Measurements from ENCODE around the gene ADCK2. TPM values are rescaled to one million over a fixed set of nuclear protein-coding genes. Genes with fewer than 3 reads are reported as not detected.
"Not testable (repeated sequence)": the region's sequence is repeated elsewhere in the genome, so short reads cannot be mapped to it uniquely, and the experiment has no call there.

Gene ADCK2
- total RNA-seq, 2 experiments from 2014 or later: 31.9 to 32.2 TPM

- POLR2A ChIA-PET: no interaction called here
Observed at GRCh38 chr7:140685407-140686087, 12.8 kb downstream of the ADCK2 start.

GRCh38 chr7:140686921-140687320 is 14.2 kb downstream of the ADCK2 start:
- CTCF ChIA-PET: no interaction called here
- POLR2A ChIA-PET: no interaction called here

More at GRCh38 chr7:140685407-140686087, 12.8 kb downstream of the ADCK2 start:
- CTCF ChIA-PET: interaction anchor here (0.8 to 1.3 kb wide), 2 partner anchors 11 to 12 kb away, joined by 3 to 4 read pairs; partner anchors contain the start of gene NDUFB2

DNA sequence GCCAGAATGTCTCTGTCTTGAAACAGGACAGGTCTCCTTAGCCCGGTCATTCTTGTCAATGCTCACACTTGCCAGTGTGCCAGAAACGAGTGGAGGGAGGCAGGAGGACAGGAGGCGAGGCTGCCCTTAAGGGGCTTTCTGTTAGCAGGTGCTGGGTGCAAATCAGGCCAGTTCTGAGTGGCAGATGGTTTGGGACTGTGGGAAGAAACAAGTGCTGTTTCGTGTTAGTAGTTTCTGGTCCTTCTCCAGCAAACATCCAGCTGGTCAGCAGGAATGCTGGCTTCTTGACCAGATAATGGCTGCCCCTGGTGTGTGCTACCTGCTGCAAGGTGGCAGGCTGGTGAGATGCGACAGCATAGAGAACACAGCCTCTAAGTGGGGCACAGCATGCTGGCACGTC is 15.6 kb downstream of the ADCK2 start:
- ChIA-PET POLR2A (no interaction called here), CTCF (no interaction called here)

DNA sequence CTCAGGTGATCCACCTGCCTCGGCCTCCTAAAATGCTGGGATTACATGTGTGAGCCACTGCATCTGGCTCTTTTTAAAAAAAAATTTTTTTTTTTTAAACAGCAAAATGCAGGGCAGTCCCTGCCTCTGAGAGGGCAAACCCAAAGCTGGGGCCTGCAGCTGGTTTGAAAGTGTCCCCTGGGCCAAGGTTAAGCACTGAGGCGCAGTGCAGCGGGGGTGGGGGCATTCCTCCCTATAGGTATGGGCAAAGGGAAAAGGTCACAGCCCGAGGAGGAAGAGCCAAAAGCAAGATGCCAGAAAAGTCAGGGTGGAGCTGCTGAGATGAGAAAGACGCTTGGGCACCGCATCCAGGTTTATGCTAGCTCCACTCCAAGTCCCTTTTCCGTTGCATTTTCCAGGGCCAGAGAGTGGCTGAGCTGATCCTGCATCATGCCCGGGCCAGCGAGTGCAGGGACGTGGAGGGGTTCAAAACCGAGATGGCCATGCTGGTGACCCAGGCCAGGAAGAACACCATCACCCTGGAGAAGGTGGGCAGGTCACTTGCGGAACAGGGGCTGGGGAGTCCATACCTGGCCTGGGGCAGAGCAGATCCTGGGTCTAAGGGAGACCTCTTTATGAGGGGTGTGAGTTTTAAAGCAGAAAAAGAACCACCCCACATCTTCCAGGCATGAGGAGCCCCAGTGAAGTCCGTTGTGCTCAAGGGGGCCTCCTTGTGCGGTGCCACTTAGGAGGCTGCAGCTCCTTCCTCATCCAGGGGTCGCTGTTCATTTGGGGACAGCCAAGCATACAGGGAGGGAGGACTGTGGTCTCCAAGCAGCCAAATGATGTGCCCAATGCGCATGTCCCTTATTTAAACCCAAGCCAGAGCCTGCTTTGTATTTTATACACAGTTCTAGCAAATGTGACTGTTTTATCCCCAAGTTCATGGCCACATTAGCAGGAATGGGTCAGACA is 16.7 kb downstream of the ADCK2 start:
- ChIA-PET POLR2A (no interaction called here), CTCF (interaction anchor here (0.8 kb wide), 1 partner anchor 13 kb away, joined by 3 read pairs; no protein-coding TSS in a partner anchor)

- POLR2A ChIA-PET: no interaction called here
- CTCF ChIA-PET: no interaction called here
Observed at GRCh38 chr7:140691376-140692045, 18.8 kb downstream of the ADCK2 start.

DNA sequence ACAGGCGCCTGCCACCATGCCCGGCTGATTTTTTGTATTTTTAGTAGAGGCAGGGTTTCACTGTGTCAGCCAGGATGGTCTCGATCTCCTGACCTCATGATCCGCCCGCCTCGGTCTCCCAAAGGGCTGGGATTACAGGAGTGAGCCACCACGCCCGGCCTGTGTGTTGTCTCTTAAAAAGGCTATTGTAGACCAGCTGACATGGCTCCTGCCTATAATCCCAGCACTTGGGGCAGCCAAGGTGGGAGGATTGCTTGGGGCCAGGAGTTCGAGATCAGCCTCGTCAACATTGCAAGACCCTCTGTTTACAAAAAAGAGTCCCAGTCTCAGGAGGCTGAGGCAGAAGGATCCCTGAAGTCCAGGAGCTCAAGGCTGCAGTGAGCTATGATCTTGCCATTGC is 21.1 kb downstream of the ADCK2 start:
- CTCF ChIA-PET, POLR2A ChIA-PET: not testable (repeated sequence)

GRCh38 chr7:140694592-140694991 is 21.8 kb downstream of the ADCK2 start:
- POLR2A ChIA-PET: no interaction called here

DNA sequence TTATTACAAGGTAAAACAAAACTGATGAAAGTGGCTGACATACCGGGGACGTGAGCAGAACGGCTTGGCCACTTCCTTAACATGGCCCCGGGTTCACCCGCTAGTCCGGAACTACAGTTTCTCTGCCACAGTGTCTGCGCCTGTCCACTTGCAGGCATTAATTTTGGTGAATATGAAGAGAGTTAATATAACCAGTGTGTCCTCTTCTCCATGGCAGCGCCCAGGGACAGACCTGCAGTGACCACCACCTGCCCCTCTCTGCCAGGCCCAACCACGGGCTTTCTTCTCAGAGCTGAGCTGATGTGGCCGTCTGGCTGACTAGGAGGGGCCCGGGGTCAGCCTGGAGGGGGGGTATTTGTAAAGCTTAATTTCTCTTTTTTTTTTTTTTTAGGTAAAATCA is 22.6 kb downstream of the ADCK2 start:
- ChIA-PET CTCF (no interaction called here), POLR2A (interaction anchor here (0.6 kb wide), 1 partner anchor 727 kb away, joined by 4 read pairs; no protein-coding TSS in a partner anchor)

More at GRCh38 chr7:140694592-140694991, 21.8 kb downstream of the ADCK2 start:
- CTCF ChIA-PET: no interaction called here

DNA sequence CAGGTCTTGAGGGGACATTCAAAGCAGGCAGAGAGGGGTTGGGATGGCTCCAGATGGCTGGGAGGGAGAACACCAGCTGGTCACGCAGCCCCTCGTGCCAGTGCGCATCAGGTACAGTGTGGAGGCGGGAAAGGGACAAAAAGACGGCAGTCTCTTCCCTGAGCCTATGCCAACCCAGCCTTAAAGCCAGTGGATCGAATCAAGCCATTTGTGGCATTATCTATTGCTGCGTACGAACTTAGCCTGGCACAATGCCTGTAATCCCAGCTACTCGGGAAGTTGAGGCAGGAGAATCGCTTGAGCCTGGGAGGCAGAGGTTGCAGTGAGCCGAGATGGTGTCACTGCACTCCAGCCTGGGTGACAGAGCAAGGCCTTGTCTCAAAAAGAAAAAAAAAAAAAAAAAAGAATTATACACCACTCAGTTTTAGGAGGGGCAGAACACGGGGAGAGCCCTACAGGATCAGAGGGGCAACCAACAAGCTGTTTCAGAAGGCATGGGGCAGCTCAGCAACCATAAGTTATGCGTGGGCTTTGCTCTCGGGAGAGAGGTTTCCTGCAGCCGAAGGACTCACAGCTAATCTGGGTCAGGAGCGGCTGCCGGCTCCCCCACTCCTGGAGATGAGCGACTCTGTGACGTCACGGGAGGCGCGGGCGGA is 23.4 kb downstream of the ADCK2 start:
- POLR2A ChIA-PET: interaction anchor here (0.7 to 1.0 kb wide), 2 partner anchors 12 to 22 kb away, joined by 5 to 14 read pairs; no protein-coding TSS in a partner anchor
- CTCF ChIA-PET: interaction anchor here (0.6 to 0.9 kb wide), 5 partner anchors 10 to 271 kb away, joined by 3 to 5 read pairs (median 3); no protein-coding TSS in a partner anchor

- POLR2A ChIA-PET: interaction anchor here (1.0 kb wide), 1 partner anchor 23 kb away, joined by 5 read pairs; no protein-coding TSS in a partner anchor
Observed at GRCh38 chr7:140696680-140697446, 24.1 kb downstream of the ADCK2 start, which contains the start of gene NDUFB2. NDUFB2 (plus strand) TSS chr7:140696708; CDS start chr7:140696745, 37 bp downstream.

GRCh38 chr7:140697447-140698143 is 24.9 kb downstream of the ADCK2 start:
- CTCF ChIA-PET: interaction anchor here (1.1 kb wide), 1 partner anchor 22 kb away, joined by 3 read pairs; no protein-coding TSS in a partner anchor
- POLR2A ChIA-PET: no interaction called here

More at GRCh38 chr7:140696680-140697446, 24.1 kb downstream of the ADCK2 start, which contains the start of gene NDUFB2:
- CTCF ChIA-PET: interaction anchor here (0.6 to 0.9 kb wide), 5 partner anchors 11 to 270 kb away, joined by 3 to 5 read pairs (median 3); no protein-coding TSS in a partner anchor

DNA sequence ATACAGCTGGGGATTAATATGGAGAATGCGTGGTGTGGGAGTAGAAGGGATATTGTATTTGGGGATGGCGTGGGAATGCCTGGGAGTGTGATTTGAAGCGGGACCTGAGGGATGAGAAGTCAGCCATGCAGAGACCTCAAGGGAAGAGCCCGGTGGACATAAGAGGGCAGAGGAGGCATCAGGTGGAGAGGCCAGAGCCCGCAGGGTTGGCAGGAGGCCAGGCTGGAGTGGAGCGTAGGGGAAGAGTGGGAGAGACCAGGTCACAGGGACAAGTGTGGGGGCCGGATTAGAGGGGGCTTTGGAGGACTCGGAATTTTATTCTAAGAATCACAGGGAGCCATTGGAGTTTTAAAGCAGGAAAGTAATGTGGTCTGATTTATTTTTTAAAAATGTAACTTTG is 25.7 kb downstream of the ADCK2 start:
- CTCF ChIA-PET: interaction anchor here (1.1 kb wide), 1 partner anchor 23 kb away, joined by 3 read pairs; no protein-coding TSS in a partner anchor
- POLR2A ChIA-PET: no interaction called here

DNA sequence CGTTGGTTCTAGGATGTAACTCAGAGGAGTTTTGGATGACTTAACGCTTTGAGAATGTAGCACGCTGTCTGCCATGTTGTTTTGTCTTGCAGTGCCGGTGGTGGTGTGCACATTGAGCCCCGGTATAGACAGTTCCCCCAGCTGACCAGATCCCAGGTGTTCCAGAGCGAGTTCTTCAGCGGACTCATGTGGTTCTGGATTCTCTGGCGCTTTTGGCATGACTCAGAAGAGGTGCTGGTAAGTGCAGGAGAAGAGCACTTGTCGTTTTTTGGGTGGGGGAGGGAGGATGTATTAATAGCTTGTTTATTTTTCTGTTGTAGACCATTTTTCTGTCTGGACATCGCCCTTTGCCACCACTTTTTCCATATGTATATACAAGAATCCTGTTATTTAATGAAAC is 30.0 kb downstream of the ADCK2 start:
- ChIA-PET POLR2A (no interaction called here), CTCF (no interaction called here)

- ChIA-PET CTCF (no interaction called here), POLR2A (no interaction called here)
Observed at GRCh38 chr7:140704205-140704604, 31.5 kb downstream of the ADCK2 start.

GRCh38 chr7:140707132-140707531 is 34.4 kb downstream of the ADCK2 start:
- CTCF ChIA-PET: no interaction called here

DNA sequence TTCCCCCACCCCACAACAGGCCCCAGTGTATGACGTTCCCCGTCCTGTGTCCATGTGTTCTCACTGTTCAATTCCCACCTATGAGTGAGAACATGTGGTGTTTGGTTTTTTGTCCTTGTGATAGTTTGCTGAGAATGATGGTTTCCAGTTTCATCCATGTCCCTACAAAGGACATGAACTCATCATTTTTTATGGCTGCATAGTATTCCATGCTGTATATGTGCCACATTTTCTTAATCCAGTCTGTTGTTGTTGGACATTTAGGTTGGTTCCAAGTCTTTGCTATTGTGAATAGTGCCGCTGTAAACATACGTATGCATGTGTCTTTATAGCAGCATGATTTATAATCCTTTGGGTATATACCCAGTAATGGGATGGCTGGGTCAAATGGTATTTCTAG is 36.0 kb downstream of the ADCK2 start:
- CTCF ChIA-PET, POLR2A ChIA-PET: not testable (repeated sequence)

More at GRCh38 chr7:140707132-140707531, 34.4 kb downstream of the ADCK2 start:
- POLR2A ChIA-PET: no interaction called here

DNA sequence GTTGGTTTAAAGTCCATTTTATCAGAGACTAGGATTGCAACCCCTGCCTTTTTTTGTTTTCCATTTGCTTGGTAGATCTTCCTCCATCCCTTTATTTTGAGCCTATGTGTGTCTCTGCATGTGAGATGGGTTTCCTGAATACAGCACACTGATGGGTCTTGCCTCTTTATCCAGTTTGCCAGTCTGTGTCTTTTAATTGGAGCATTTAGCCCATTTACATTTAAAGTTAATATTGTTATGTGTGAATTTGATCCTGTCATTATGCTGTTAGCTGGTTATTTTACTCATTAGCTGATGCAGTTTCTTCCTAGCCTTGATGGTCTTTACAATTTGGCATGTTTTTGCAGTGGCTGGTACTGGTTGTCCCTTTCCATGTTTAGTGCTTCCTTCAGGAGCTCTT is 39.6 kb downstream of the ADCK2 start:
- POLR2A ChIA-PET, CTCF ChIA-PET: not testable (repeated sequence)

Measured in activated CD8-positive, alpha-beta memory T cell treated with anti-CD3 and anti-CD28 coated beads for 36 hours (primary cell).